SK-N-SH (cell line): ENCODE measurements around the gene CPED1. TPM values are rescaled to one million over a fixed set of nuclear protein-coding genes. Genes with fewer than 3 reads are reported as not detected.
A peak's percentile ranks its signal among the peaks of the same experiment; 100 is the strongest.

Source experiments
- CTCF ChIA-PET: fragments of 300-600, 350-600 bp; formaldehyde crosslinking; extraction: SDS; loops from one replicate; lab custom pipeline; 2021; lab: Yijun Ruan, JAX
- POLR2A ChIA-PET: fragments of 350-600 bp; sonication (Branson Sonifier 250); formaldehyde crosslinking; extraction: SDS; loops from one replicate; lab custom pipeline; 2020; ENCODE audit warnings: antibody characterized with exemption, inconsistent platforms; lab: Yijun Ruan, JAX
- DNase-seq: peaks from one replicate; pipeline ENCODE4 v3.0.0; 2012
- H2AFZ ChIP-seq: fragments of 200-600 bp; sonication (generic); 2 replicates; pipeline ENCODE4 v1.8.1; 2016; ENCODE audit warnings: antibody characterized with exemption, mild to moderate bottlenecking, low read depth
- H3F3A ChIP-seq: fragments of 200-600 bp; sonication (generic); replicated peaks from 2 replicates; pipeline ENCODE3; 2016; ENCODE audit warnings: antibody characterized with exemption, mild to moderate bottlenecking; ENCODE audit not compliant: insufficient read depth
- H3K27ac ChIP-seq, 2 experiments: fragments of 200-500 bp in 1 of 2; fragments of 200-600 bp in 1 of 2; sonication (Bioruptor generic) in 1 of 2; sonication (generic), shearing (Covaris generic) in 1 of 2; 2 replicates each; pipeline versions ENCODE4 v1.5.1 to v1.6.1; 2014 to 2016; ENCODE audit warnings: low read depth in 2 of 2, inconsistent platforms in 1 of 2, low read length in 1 of 2, mild to moderate bottlenecking in 1 of 2, mixed read lengths in 1 of 2
- H3K27me3 ChIP-seq: fragments of 200-600 bp; sonication (generic), shearing (Covaris generic); 2 replicates; pipeline ENCODE4 v1.6.1; 2016; ENCODE audit warnings: mixed run types; ENCODE audit not compliant: insufficient read depth
- H3K36me3 ChIP-seq, 2 experiments: fragments of 200-500 bp in 1 of 2; fragments of 200-600 bp in 1 of 2; sonication (Bioruptor generic) in 1 of 2; sonication (generic) in 1 of 2; replicated peaks in 1 of 2; 2 replicates each; pipeline versions ENCODE3 to v1.5.1; 2014 to 2016; ENCODE audit warnings: low read length in 1 of 2, mild to moderate bottlenecking in 1 of 2; ENCODE audit not compliant: insufficient read depth in 2 of 2, control insufficient read depth in 1 of 2
- H3K4me1 ChIP-seq, 2 experiments: fragments of 200-500 bp in 1 of 2; fragments of 200-600 bp in 1 of 2; sonication (Bioruptor generic) in 1 of 2; sonication (generic), shearing (Covaris generic) in 1 of 2; 2 replicates each; pipeline versions ENCODE4 v1.5.1 to v1.6.1; 2014 to 2016; ENCODE audit warnings: low read depth in 1 of 2, low read length in 1 of 2, mixed run types in 1 of 2; ENCODE audit not compliant: insufficient read depth in 2 of 2, control insufficient read depth in 1 of 2
- H3K4me2 ChIP-seq: fragments of 200-600 bp; sonication (generic), shearing (Covaris generic); 2 replicates; pipeline ENCODE4 v1.6.1; 2017; ENCODE audit warnings: mixed run types
- H3K4me3 ChIP-seq, 2 experiments: fragments of 200-500 bp in 1 of 2; fragments of 200-600 bp in 1 of 2; sonication (Bioruptor generic) in 1 of 2; sonication (generic), shearing (Covaris generic) in 1 of 2; 2 replicates each; pipeline versions ENCODE4 v1.5.1 to v1.8.1; 2014 to 2016; ENCODE audit warnings: low read depth in 2 of 2, inconsistent platforms in 1 of 2, low read length in 1 of 2, mild to moderate bottlenecking in 1 of 2, mixed read lengths in 1 of 2, moderate library complexity in 1 of 2
- H3K79me2 ChIP-seq: fragments of 200-600 bp; sonication (generic); 2 replicates; pipeline ENCODE4 v1.8.1; 2017; ENCODE audit warnings: mild to moderate bottlenecking; ENCODE audit not compliant: insufficient read depth
- H3K9ac ChIP-seq: fragments of 200-600 bp; sonication (generic); 2 replicates; pipeline ENCODE4 v1.6.1; 2017; ENCODE audit warnings: mixed run types
- H3K9me2 ChIP-seq: fragments of 200-600 bp; sonication (generic); 2 replicates; pipeline ENCODE4 v1.6.1; 2017; ENCODE audit warnings: mixed run types
- H3K9me3 ChIP-seq: fragments of 200-600 bp; sonication (generic); 2 replicates; pipeline ENCODE4 v1.6.1; 2017; ENCODE audit warnings: mixed run types, mild to moderate bottlenecking, moderate library complexity
- H4K20me1 ChIP-seq: fragments of 200-600 bp; sonication (generic); 2 replicates; pipeline ENCODE4 v1.6.1; 2017; ENCODE audit warnings: mild to moderate bottlenecking, mixed run types; ENCODE audit not compliant: insufficient read depth
- EP300 ChIP-seq, 2 experiments: IDR thresholded peaks; 2 replicates each; pipeline versions ENCODE4 v1.4.0 to v1.6.1; 2012; ENCODE audit warnings: borderline replicate concordance in 1 of 2, low read depth in 1 of 2, low read length in 1 of 2
- FOSL2 ChIP-seq: IDR thresholded peaks from 2 replicates; pipeline ENCODE4 v1.4.0; 2012; ENCODE audit warnings: low read depth, mild to moderate bottlenecking, moderate library complexity, borderline replicate concordance
- GABPA ChIP-seq: IDR thresholded peaks from 2 replicates; pipeline ENCODE4 v1.4.0; 2012; ENCODE audit warnings: low read depth, mild to moderate bottlenecking
- MEF2A ChIP-seq: IDR thresholded peaks from 2 replicates; pipeline ENCODE4 v1.4.0; 2012; ENCODE audit warnings: low read depth, borderline replicate concordance
- NRF1 ChIP-seq: IDR thresholded peaks from 2 replicates; pipeline ENCODE4 v1.6.1; 2012; ENCODE audit warnings: low read depth, mild to moderate bottlenecking, low read length
- POLR2AphosphoS5 ChIP-seq: IDR thresholded peaks from 2 replicates; pipeline ENCODE4 v1.6.1; 2012; ENCODE audit warnings: low read depth, low read length
- TCF12 ChIP-seq: IDR thresholded peaks from 2 replicates; pipeline ENCODE4 v1.4.0; 2012
- WGBS: methylation state at CpG from one replicate; pipeline ENCODE4 v1.1.6; 2017; ENCODE audit warnings: low lambda C conversion rate; 5-methylcytosine and 5-hydroxymethylcytosine counted together
- polyA plus RNA-seq, 3 experiments: library from polyadenylated mRNA; depleted of rRNA; stranded (reverse); fragments of >200 nt; gene quantifications; 2 replicates each; pipeline ENCODE4 v1.2.3, GENCODE V29; 2012
- TF ChIP-seq, protein P1 (sequence below): IDR thresholded peaks from 2 replicates; pipeline ENCODE4 v1.6.1; 2012; ENCODE audit warnings: mild to moderate bottlenecking, low read depth, low read length, moderate library complexity
- TF ChIP-seq, protein P2 (sequence below): fragments of 150-350 bp; IDR thresholded peaks from 2 replicates; pipeline ENCODE4 v1.6.1; 2016; ENCODE audit warnings: mild to moderate bottlenecking, low read depth, low read length

CPED1 gene
- polyA plus RNA-seq, 1 of the 3 experiments (the other 2 are of a cell fraction), result 4.4 TPM

DNA sequence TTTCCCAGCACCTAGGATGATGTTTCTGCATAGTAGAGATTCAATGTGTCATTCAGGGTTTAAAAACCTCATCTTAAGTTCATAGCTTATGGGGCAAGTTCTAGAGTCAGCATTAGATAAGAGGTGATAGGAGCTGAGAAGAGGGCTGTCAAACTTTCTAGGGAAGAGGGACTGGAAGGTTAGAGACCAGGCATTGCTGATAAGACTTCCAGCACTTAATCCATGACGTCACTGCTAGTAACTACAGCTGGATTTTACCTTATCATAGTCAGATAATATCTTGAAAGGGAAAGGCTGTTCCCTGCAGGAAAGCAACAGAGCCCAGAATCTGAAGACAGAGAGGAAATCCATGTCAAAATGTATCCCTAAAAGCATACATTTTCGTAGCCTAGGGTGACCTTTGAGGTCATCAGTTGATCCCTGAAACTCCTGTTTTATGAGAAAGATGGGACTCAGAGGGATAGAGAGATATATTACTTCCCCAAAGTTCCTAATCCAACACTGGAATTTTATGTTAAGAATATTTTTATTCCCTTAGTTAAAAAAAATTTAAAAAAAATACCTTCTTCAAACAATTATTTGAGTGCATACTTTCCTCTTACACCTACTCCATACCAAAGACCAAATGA, 3.3 kb upstream of the CPED1 start (continued):
- TF ChIP-seq, protein P1, sequence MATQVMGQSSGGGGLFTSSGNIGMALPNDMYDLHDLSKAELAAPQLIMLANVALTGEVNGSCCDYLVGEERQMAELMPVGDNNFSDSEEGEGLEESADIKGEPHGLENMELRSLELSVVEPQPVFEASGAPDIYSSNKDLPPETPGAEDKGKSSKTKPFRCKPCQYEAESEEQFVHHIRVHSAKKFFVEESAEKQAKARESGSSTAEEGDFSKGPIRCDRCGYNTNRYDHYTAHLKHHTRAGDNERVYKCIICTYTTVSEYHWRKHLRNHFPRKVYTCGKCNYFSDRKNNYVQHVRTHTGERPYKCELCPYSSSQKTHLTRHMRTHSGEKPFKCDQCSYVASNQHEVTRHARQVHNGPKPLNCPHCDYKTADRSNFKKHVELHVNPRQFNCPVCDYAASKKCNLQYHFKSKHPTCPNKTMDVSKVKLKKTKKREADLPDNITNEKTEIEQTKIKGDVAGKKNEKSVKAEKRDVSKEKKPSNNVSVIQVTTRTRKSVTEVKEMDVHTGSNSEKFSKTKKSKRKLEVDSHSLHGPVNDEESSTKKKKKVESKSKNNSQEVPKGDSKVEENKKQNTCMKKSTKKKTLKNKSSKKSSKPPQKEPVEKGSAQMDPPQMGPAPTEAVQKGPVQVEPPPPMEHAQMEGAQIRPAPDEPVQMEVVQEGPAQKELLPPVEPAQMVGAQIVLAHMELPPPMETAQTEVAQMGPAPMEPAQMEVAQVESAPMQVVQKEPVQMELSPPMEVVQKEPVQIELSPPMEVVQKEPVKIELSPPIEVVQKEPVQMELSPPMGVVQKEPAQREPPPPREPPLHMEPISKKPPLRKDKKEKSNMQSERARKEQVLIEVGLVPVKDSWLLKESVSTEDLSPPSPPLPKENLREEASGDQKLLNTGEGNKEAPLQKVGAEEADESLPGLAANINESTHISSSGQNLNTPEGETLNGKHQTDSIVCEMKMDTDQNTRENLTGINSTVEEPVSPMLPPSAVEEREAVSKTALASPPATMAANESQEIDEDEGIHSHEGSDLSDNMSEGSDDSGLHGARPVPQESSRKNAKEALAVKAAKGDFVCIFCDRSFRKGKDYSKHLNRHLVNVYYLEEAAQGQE, result no peak
- TF ChIP-seq NRF1 (no peak), MEF2A (no peak), EP300 (IDR thresholded peaks at IDR 0.05; ENCODE audit: borderline replicate concordance in 1 of 2, low read depth in 1 of 2, low read length in 1 of 2) (peak in 1 of 2 experiments; percentile 96; a peak in 2 of 4 replicates), POLR2AphosphoS5 (no peak), FOSL2 (no peak), GABPA (no peak), TCF12 (no peak)
- TF ChIP-seq, protein P2, sequence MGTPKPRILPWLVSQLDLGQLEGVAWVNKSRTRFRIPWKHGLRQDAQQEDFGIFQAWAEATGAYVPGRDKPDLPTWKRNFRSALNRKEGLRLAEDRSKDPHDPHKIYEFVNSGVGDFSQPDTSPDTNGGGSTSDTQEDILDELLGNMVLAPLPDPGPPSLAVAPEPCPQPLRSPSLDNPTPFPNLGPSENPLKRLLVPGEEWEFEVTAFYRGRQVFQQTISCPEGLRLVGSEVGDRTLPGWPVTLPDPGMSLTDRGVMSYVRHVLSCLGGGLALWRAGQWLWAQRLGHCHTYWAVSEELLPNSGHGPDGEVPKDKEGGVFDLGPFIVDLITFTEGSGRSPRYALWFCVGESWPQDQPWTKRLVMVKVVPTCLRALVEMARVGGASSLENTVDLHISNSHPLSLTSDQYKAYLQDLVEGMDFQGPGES, result no peak; the same call in 1 of the 2 replicates

DNA sequence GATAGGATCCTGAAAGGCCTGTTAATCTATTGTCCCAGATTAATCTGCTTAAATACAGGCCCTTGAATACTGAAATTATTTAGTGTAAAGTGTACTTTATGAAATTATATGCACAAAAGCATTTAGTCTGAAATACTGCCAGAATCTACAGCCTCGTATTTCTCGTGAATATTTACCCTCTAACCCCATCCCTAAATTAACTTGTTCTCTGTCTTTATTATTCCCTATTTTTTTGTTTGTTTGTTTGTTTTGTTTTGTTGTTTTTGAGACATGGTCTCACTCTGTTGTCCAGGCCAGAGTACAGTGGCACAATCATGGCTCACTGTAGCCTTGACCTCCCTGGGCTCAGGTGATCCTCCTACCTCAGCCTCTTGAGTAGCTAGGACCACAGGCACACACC, 2.7 kb upstream of the CPED1 start:
- POLR2A ChIA-PET, result interaction anchor here (0.6 kb wide), 1 partner anchor 128 kb away, joined by 3 read pairs; no protein-coding TSS in a partner anchor
- DNase-seq, result no peak
- peak overlapping the region in 1 of 2 experiments; percentile 67; a peak in 2 of 4 replicates for H3K27ac ChIP-seq
- H3K9ac ChIP-seq, result no peak overlapping the region
- TF ChIP-seq, protein P2, result no peak
- TF ChIP-seq GABPA (no peak), TCF12 (no peak)
- no peak overlapping the region for H3K4me3 ChIP-seq
- no peaks in the 10 kb centered on the region for H3K36me3 ChIP-seq
- H3K9me2 ChIP-seq, result no peaks in the 10 kb centered on the region
- H3F3A ChIP-seq, result peaks cover 17% of the 10 kb centered on the region
- no peaks in the 10 kb centered on the region for H3K27me3 ChIP-seq
- no peaks in the 10 kb centered on the region for H3K9me3 ChIP-seq
- CTCF ChIA-PET, result interaction anchor here (0.7 to 8.9 kb wide), 26 partner anchors 8 to 293 kb away, joined by 3 to 397 read pairs (median 10); partner anchors contain the start of gene ING3
- H4K20me1 ChIP-seq, result no peaks in the 10 kb centered on the region
- 79% methylated on average over 2 of the region's 2 CpGs for WGBS
- peaks cover 11% of the 10 kb centered on the region for H3K79me2 ChIP-seq
- H3K4me2 ChIP-seq, result no peak overlapping the region
- H3K4me1 ChIP-seq, result peaks cover 0 to 19% of the 10 kb centered on the region in 2 experiments; a peak in 2 of 4 replicates
- no peak overlapping the region for H2AFZ ChIP-seq
